Liver (tissue), 9 donors: ENCODE results near the gene SUN3. TPM values are rescaled to one million over a fixed set of nuclear protein-coding genes. Genes with fewer than 3 reads are reported as not detected.

ENCODE experiments used
- DNase-seq: peaks from one replicate; pipeline ENCODE4 v3.0.0-alpha.2; 2017; ENCODE audit warnings: low spot score
- H3K27ac ChIP-seq, 2 donors: one replicate each; pipeline ENCODE4 v1.7.0; 2013; ENCODE audit warnings: inconsistent platforms in 2 of 2, low read length in 2 of 2, control low read depth in 1 of 2, low read depth in 1 of 2, mild to moderate bottlenecking in 1 of 2
- H3K27me3 ChIP-seq, 4 donors: one replicate each; pipeline versions ENCODE4 v1.6.1 to v1.7.0; 2013; ENCODE audit warnings: low read length in 3 of 4, inconsistent platforms in 1 of 4, mild to moderate bottlenecking in 1 of 4, moderate library complexity in 1 of 4; ENCODE audit not compliant: control insufficient read depth in 4 of 4, insufficient read depth in 4 of 4
- H3K36me3 ChIP-seq, 4 donors: one replicate each; pipeline versions ENCODE4 v1.6.1 to v1.7.0; 2013; ENCODE audit warnings: low read length in 3 of 4, mild to moderate bottlenecking in 3 of 4, low read depth in 1 of 4, moderate library complexity in 1 of 4; ENCODE audit not compliant: control insufficient read depth in 4 of 4, insufficient read depth in 3 of 4
- H3K4me1 ChIP-seq, 4 donors: one replicate each; pipeline versions ENCODE4 v1.6.1 to v1.7.0; 2013; ENCODE audit warnings: low read length in 3 of 4, mild to moderate bottlenecking in 3 of 4, moderate library complexity in 1 of 4; ENCODE audit not compliant: control insufficient read depth in 4 of 4, insufficient read depth in 4 of 4
- H3K4me3 ChIP-seq, 3 donors: one replicate each; pipeline versions ENCODE4 v1.6.1 to v1.7.0; 2013; ENCODE audit warnings: low read length in 3 of 3, control low read depth in 1 of 3, low read depth in 1 of 3, mild to moderate bottlenecking in 1 of 3
- H3K9ac ChIP-seq, 2 donors: one replicate each; pipeline ENCODE4 v1.7.0; 2013; ENCODE audit warnings: low read length in 2 of 2, mild to moderate bottlenecking in 2 of 2, moderate library complexity in 2 of 2, control low read depth in 1 of 2, low read depth in 1 of 2
- H3K9me3 ChIP-seq, 4 donors: one replicate each; pipeline versions ENCODE4 v1.6.1 to v1.7.0; 2013; ENCODE audit warnings: low read length in 3 of 4; ENCODE audit not compliant: control insufficient read depth in 4 of 4
- ATF3 ChIP-seq: IDR thresholded peaks from 2 replicates; pipeline ENCODE4 v1.6.1; 2016; ENCODE audit warnings: antibody characterized with exemption
- CTCF ChIP-seq: fragments of 150-350 bp; IDR thresholded peaks from 2 replicates; pipeline ENCODE4 v1.5.1; 2017; ENCODE audit warnings: improper control_type of control experiment, low read depth, low read length; ENCODE audit not compliant: missing input control
- FOXA1 ChIP-seq: IDR thresholded peaks from 2 replicates; pipeline ENCODE4 v1.6.1; 2016; ENCODE audit warnings: antibody characterized with exemption
- FOXA2 ChIP-seq: IDR thresholded peaks from 2 replicates; pipeline ENCODE4 v1.6.1; 2016; ENCODE audit warnings: antibody characterized with exemption
- GABPA ChIP-seq, 2 donors: IDR thresholded peaks in 1 of 2; conservative IDR thresholded peaks in 1 of 2; 2 replicates each; pipeline ENCODE4 v1.6.1; 2016; ENCODE audit warnings: antibody characterized with exemption in 2 of 2, mild to moderate bottlenecking in 1 of 2, moderate library complexity in 1 of 2
- HNF4A ChIP-seq, 2 donors: conservative IDR thresholded peaks; 2 replicates each; pipeline ENCODE4 v1.6.1; 2016; ENCODE audit warnings: antibody characterized with exemption in 2 of 2, mild to moderate bottlenecking in 2 of 2
- HNF4G ChIP-seq: IDR thresholded peaks from 2 replicates; pipeline ENCODE4 v1.6.1; 2016; ENCODE audit warnings: antibody characterized with exemption
- JUND ChIP-seq, 2 donors: IDR thresholded peaks; 2 replicates each; pipeline ENCODE4 v1.6.1; 2016; ENCODE audit warnings: antibody characterized with exemption in 2 of 2
- MAX ChIP-seq: IDR thresholded peaks from 2 replicates; pipeline ENCODE4 v1.6.1; 2016; ENCODE audit warnings: antibody characterized with exemption
- NR2F2 ChIP-seq: IDR thresholded peaks from 2 replicates; pipeline ENCODE4 v1.6.1; 2016; ENCODE audit warnings: antibody characterized with exemption
- RAD21 ChIP-seq, 2 donors: IDR thresholded peaks; 2 replicates each; pipeline ENCODE4 v1.6.1; 2016; ENCODE audit warnings: antibody characterized with exemption in 2 of 2, mild to moderate bottlenecking in 2 of 2
- REST ChIP-seq: IDR thresholded peaks from 2 replicates; pipeline ENCODE4 v1.6.1; 2016; ENCODE audit warnings: antibody characterized with exemption, mild to moderate bottlenecking
- RXRA ChIP-seq, 2 donors: IDR thresholded peaks; 2 replicates each; pipeline ENCODE4 v1.6.1; 2017 to 2018; ENCODE audit warnings: antibody characterized with exemption in 2 of 2, mild to moderate bottlenecking in 1 of 2
- SP1 ChIP-seq: IDR thresholded peaks from 2 replicates; pipeline ENCODE4 v1.6.1; 2018; ENCODE audit warnings: antibody characterized with exemption, mild to moderate bottlenecking
- TAF1 ChIP-seq: conservative IDR thresholded peaks from 2 replicates; pipeline ENCODE4 v1.6.1; 2016; ENCODE audit warnings: antibody characterized with exemption, mild to moderate bottlenecking
- YY1 ChIP-seq: IDR thresholded peaks from 2 replicates; pipeline ENCODE4 v1.6.1; 2016; ENCODE audit warnings: antibody characterized with exemption, mild to moderate bottlenecking
- ZBTB33 ChIP-seq: IDR thresholded peaks from 2 replicates; pipeline ENCODE4 v1.6.1; 2016; ENCODE audit warnings: antibody characterized with exemption
- WGBS: extraction: QIAGEN DNeasy Blood & Tissue Kit; methylation state at CpG from one replicate; pipeline ENCODE4 v1.1.7; 2013; 5-methylcytosine and 5-hydroxymethylcytosine counted together
- polyA plus RNA-seq, 2 donors: library from polyadenylated mRNA; stranded (reverse) in 1 of 2; unstranded in 1 of 2; fragments of 200-250 nt in 1 of 2; fragments of >200 nt in 1 of 2; fragmentation: Nextera tagmentation in 1 of 2; extraction: Ambion mirVana in 1 of 2; gene quantifications; one replicate each; pipeline versions ENCODE4 v1.2.1 to v1.2.3, GENCODE V29; 2013 to 2015
- total RNA-seq, 2 donors: library from RNA; depleted of rRNA; stranded (reverse); fragments of >200 nt; gene quantifications; one replicate each; pipeline ENCODE4 v1.2.3, GENCODE V29; 2014
- donor health status: healthy.
- donor health status: healthy.
- donor health status: healthy.
- donor health status: healthy.
- donor health status: healthy.

SUN3 gene
- total and polyA plus RNA-seq, 4 donors: not detected

- H3K4me3 ChIP-seq: peak overlapping the region; percentile 45 to 79 (median 76)
- H3K9me3 ChIP-seq: no peaks in the 10 kb centered on the region
- 5% methylated on average over 26 of the region's 26 CpGs for WGBS
- no peaks in the 10 kb centered on the region for H3K27me3 ChIP-seq
- H3K36me3 ChIP-seq: no peaks in the 10 kb centered on the region
- DNase-seq: peak; percentile 79
- H3K27ac ChIP-seq: peak overlapping the region; percentile 26 to 32
- H3K4me1 ChIP-seq: peaks cover 0 to 5% (median 0%) of the 10 kb centered on the region in 4 donors
- peak; percentile 35 to 58 for TF ChIP-seq RXRA (IDR thresholded peaks at IDR 0.05)
- peak; percentile 28 for TF ChIP-seq REST
- no peak for TF ChIP-seq GABPA (IDR thresholded peaks at IDR 0.05 in 1 of 2, conservative IDR thresholded peaks at IDR 0.05 in 1 of 2)
- no peak for TF ChIP-seq FOXA2
- TF ChIP-seq HNF4A (conservative IDR thresholded peaks at IDR 0.05): no peak
- no peak for TF ChIP-seq FOXA1
- peak; percentile 66 for TF ChIP-seq CTCF
- TF ChIP-seq NR2F2: peak; percentile 85
- peak; percentile 96 for TF ChIP-seq YY1
- no peak for TF ChIP-seq HNF4G
- peak; percentile 68 for TF ChIP-seq MAX
- TF ChIP-seq SP1: peak; percentile 13
- no peak for TF ChIP-seq ZBTB33
- TF ChIP-seq TAF1: no peak
- TF ChIP-seq RAD21 (IDR thresholded peaks at IDR 0.05): peak; percentile 83 to 84
- no peak for TF ChIP-seq ATF3
- TF ChIP-seq JUND (IDR thresholded peaks at IDR 0.05): no peak
- peak overlapping the region in 1 of 2 donors; percentile 20 for H3K9ac ChIP-seq
Measured at GRCh38 chr7:47991741-47992311, 37.1 kb downstream of the SUN3 start.
